ENCODE data around the gene TBL3.
A peak's percentile ranks its signal among the peaks of the same experiment; 100 is the strongest.
"Not testable (repeated sequence)": the region's sequence is repeated elsewhere in the genome, so short reads cannot be mapped to it uniquely, and the experiment has no call there.

TBL3 gene

GRCh38 chr16:2002406-2003230 lies 30.8 kb downstream of the TBL3 start:
- DNase-seq, result no peak

GRCh38 chr16:2003231-2003826 lies 31.5 kb downstream of the TBL3 start:
- DNase-seq, result no peak

- DNase-seq, result peak; percentile 46
Measured at GRCh38 chr16:2003827-2004641, 32.2 kb downstream of the TBL3 start.

GRCh38 chr16:2004795-2005517 lies 33.1 kb downstream of the TBL3 start:
- DNase-seq, result no peak

GRCh38 chr16:2005646-2006045 lies 33.8 kb downstream of the TBL3 start:
- no peak for DNase-seq

- DNase-seq, result no peak
Measured at GRCh38 chr16:2006317-2006716, 34.5 kb downstream of the TBL3 start.

GRCh38 chr16:2007081-2007836 lies 35.4 kb downstream of the TBL3 start:
- DNase-seq, result no peak

GRCh38 chr16:2008009-2008526 lies 36.2 kb downstream of the TBL3 start:
- no peak for DNase-seq

GRCh38 chr16:2008631-2009163 lies 36.8 kb downstream of the TBL3 start:
- DNase-seq, result no peak

GRCh38 chr16:2009164-2009711 lies 37.4 kb downstream of the TBL3 start:
- DNase-seq, result no peak

GRCh38 chr16:2009791-2010510 lies 38.1 kb downstream of the TBL3 start, which contains the start of gene ZNF598:
ZNF598 (minus strand) TSS chr16:2009821.
- DNase-seq, result peak; percentile 23

- not testable (repeated sequence) for DNase-seq
Measured at GRCh38 chr16:2011726-2012125, 39.9 kb downstream of the TBL3 start.

- DNase-seq, result no peak
Measured at GRCh38 chr16:2013527-2013926, 41.7 kb downstream of the TBL3 start.

- DNase-seq, result no peak
Measured at GRCh38 chr16:2015117-2015946, 43.5 kb downstream of the TBL3 start.

- no peak for DNase-seq
Measured at GRCh38 chr16:2015947-2016208, 44.0 kb downstream of the TBL3 start.

GRCh38 chr16:2016407-2016922 lies 44.6 kb downstream of the TBL3 start:
- DNase-seq, result no peak

GRCh38 chr16:2019518-2019920 lies 47.7 kb downstream of the TBL3 start, which contains the start of gene NPW:
NPW (plus strand) TSS chr16:2019785.
- DNase-seq, result no peak

- DNase-seq, result no peak
Measured at GRCh38 chr16:2019921-2020831, 48.3 kb downstream of the TBL3 start.

- no peak for DNase-seq
Measured at GRCh38 chr16:2022723-2023091, 50.9 kb downstream of the TBL3 start.

All from NCI-H748 treated with DMSO at 0.1 percent for 48 hours (cell line).